HepG2 (cell line): Measurements from ENCODE around the gene CHCHD3. TPM values are rescaled to one million over a fixed set of nuclear protein-coding genes. Genes with fewer than 3 reads are reported as not detected.

ENCODE experiments used
- ESRRA ChIP-seq: sonication (generic); formaldehyde crosslinking; IDR thresholded peaks from 2 replicates; pipeline ENCODE4 v1.5.1; 2020; ENCODE audit warnings: mild to moderate bottlenecking, low read depth, missing genetic modification reagents
- FOXA1 ChIP-seq, 2 experiments: fragments of 450-650 bp in 1 of 2; sonication (generic) in 1 of 2; formaldehyde crosslinking in 1 of 2; IDR thresholded peaks; 2 replicates each; pipeline versions ENCODE4 v1.4.0 to v1.6.1; 2016 to 2020; ENCODE audit warnings: missing genetic modification reagents in 1 of 2
- MIXL1 ChIP-seq: IDR thresholded peaks from 2 replicates; pipeline ENCODE4 v1.6.1; 2016
- RCOR2 ChIP-seq: IDR thresholded peaks from 2 replicates; pipeline ENCODE4 v1.6.1; 2016; ENCODE audit warnings: missing biosample characterization, missing genetic modification reagents
- TCF12 ChIP-seq, 2 experiments: fragments of 450-650 bp in 1 of 2; sonication (generic) in 1 of 2; formaldehyde crosslinking in 1 of 2; IDR thresholded peaks; 2 replicates each; pipeline versions ENCODE4 v1.6.1 to v1.8.0; 2017 to 2022; ENCODE audit warnings: antibody characterized with exemption in 1 of 2, mild to moderate bottlenecking in 1 of 2, missing genetic modification reagents in 1 of 2, moderate library complexity in 1 of 2
- XRCC5 ChIP-seq: fragments of 200-400 bp; formaldehyde crosslinking; optimal IDR thresholded peaks from 2 replicates; pipeline ENCODE3; 2017; ENCODE audit warnings: mild to moderate bottlenecking, low read length
- ZNF136 ChIP-seq: sonication (generic); formaldehyde crosslinking; IDR thresholded peaks from 2 replicates; pipeline ENCODE4 v1.8.1; 2022; ENCODE audit warnings: low read depth, mild to moderate bottlenecking, moderate library complexity, missing genetic modification reagents
- ZNF367 ChIP-seq: sonication (generic); formaldehyde crosslinking; IDR thresholded peaks from 2 replicates; pipeline ENCODE4 v1.4.0; 2020; ENCODE audit warnings: missing genetic modification reagents, borderline replicate concordance
- ZNF44 ChIP-seq: sonication (generic); formaldehyde crosslinking; IDR thresholded peaks from 2 replicates; pipeline ENCODE4 v1.5.1; 2020; ENCODE audit warnings: mild to moderate bottlenecking, missing genetic modification reagents
- ZNF605 ChIP-seq: sonication (generic); formaldehyde crosslinking; IDR thresholded peaks from 2 replicates; pipeline ENCODE4 v1.8.0; 2022; ENCODE audit warnings: mild to moderate bottlenecking, missing genetic modification reagents
- polyA plus RNA-seq, 8 experiments: library from polyadenylated mRNA; depleted of rRNA in 3 of 8; stranded (reverse) in 7 of 8; unstranded in 1 of 8; fragments of >200 nt; fragmentation: Illumina TruSeq in 4 of 8; extraction: Trizol in 4 of 8; gene quantifications; 2 replicates each; pipeline versions ENCODE4 v1.2.1 to v1.2.3, GENCODE V29; 2011 to 2016; ENCODE audit warnings: low read depth in 4 of 8, missing spikeins in 1 of 8, mixed read lengths in 1 of 8; ENCODE audit not compliant: insufficient read depth in 1 of 8
- total RNA-seq, 5 experiments: library from RNA; depleted of rRNA; stranded (reverse); fragments of >200 nt; fragmentation: Illumina TruSeq; extraction: Trizol; gene quantifications; 2 replicates each; pipeline ENCODE4 v1.2.3, GENCODE V29; 2016; ENCODE audit warnings: low read depth in 1 of 5
- TF ChIP-seq, protein P1 (sequence below): sonication (generic); formaldehyde crosslinking; IDR thresholded peaks from 2 replicates; pipeline ENCODE4 v1.8.0; 2022; ENCODE audit warnings: low read depth, missing genetic modification reagents
- TF ChIP-seq, protein P2 (sequence below): sonication (generic); formaldehyde crosslinking; IDR thresholded peaks from 2 replicates; pipeline ENCODE4 v1.4.0; 2020; ENCODE audit warnings: missing genetic modification reagents; ENCODE audit errors: not compliant biosample characterization
- TF ChIP-seq, protein P3 (sequence below): IDR thresholded peaks from 2 replicates; pipeline ENCODE4 v1.6.1; 2016; ENCODE audit warnings: missing compliant biosample characterization, missing genetic modification reagents, borderline replicate concordance
- TF ChIP-seq, protein P4 (sequence below): sonication (generic); formaldehyde crosslinking; IDR thresholded peaks from 2 replicates; pipeline ENCODE4 v1.5.0; 2020; ENCODE audit warnings: mild to moderate bottlenecking, missing genetic modification reagents
- TF ChIP-seq, protein P5 (sequence below): sonication (generic); formaldehyde crosslinking; conservative IDR thresholded peaks from 2 replicates; pipeline ENCODE4 v1.8.0; 2022; ENCODE audit warnings: mild to moderate bottlenecking, moderate library complexity, missing genetic modification reagents
- TF ChIP-seq, protein P6 (sequence below): IDR thresholded peaks from 2 replicates; pipeline ENCODE4 v1.6.1; 2016; ENCODE audit warnings: missing genetic modification reagents, missing compliant biosample characterization

The CHCHD3 gene
- total and polyA plus RNA-seq, 2 of the 13 experiments (the other 11 are each of a cell fraction or from before 2014, with no cell fraction given): 32.7 to 86.8 TPM

DNA sequence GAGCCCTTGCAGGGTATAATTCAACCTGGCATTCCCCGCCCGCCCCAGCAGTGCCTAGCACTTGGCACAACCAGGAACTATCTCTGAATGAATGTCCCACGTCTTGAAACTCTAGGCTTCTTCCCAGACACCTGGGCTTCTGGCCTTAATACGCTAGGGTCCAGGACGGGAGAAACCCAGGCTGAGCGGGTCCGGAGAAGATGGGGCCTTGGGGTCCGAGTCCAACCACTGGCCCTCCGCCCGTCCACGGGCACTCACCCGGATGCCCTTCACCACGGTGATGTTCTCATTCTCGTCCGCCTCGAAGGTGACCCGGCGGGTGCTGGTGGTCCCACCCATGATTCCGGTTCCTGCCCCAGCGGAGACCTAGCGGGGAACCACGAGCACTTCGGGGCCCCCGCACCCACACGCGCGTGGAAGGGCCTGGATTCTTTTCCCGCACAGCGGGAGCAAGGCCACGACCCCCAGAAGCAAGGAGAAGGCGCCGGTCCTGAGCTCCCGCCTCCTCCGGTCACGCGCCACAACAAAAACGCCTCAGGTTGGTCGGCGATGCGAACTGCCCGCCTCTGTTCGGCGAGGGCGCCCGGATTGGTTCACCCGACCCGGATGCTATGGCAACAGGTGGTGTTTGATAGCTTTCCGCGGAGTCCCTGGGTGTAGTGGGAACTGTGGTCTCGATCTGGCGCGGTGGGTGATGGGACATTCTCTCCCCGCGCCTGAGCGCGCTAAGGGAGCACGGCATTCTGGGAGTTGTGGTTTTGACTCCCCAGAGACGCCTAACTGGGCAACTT, at the start of gene CHCHD3 (continued):
- TF ChIP-seq FOXA1 (IDR thresholded peaks at IDR 0.05) (no peak), FOXA1 (CRISPR knock-in tag; IDR thresholded peaks at IDR 0.05) (no peak), ZNF44 (CRISPR knock-in tag) (no peak), ZNF136 (CRISPR knock-in tag) (no peak), ESRRA (CRISPR knock-in tag) (peak; percentile 61), ZNF367 (CRISPR knock-in tag) (no peak), XRCC5 (no peak), MIXL1 (CRISPR knock-in tag) (peak; percentile 61; the same call in 1 of the 2 replicates), ZNF605 (peak; percentile 88; the same call in 1 of the 2 replicates), RCOR2 (CRISPR knock-in tag) (no peak), TCF12 (IDR thresholded peaks at IDR 0.05) (no peak), TCF12 (CRISPR knock-in tag; IDR thresholded peaks at IDR 0.05) (no peak)
- TF ChIP-seq, protein P1, sequence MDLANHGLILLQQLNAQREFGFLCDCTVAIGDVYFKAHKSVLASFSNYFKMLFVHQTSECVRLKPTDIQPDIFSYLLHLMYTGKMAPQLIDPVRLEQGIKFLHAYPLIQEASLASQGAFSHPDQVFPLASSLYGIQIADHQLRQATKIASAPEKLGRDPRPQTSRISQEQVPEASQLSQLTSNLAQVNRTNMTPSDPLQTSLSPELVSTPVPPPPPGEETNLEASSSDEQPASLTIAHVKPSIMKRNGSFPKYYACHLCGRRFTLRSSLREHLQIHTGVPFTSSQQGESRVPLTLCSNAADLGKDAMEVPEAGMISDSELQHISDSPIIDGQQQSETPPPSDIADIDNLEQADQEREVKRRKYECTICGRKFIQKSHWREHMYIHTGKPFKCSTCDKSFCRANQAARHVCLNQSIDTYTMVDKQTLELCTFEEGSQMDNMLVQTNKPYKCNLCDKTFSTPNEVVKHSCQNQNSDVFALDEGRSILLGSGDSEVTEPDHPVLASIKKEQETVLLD (CRISPR knock-in tag): no peak
- TF ChIP-seq, protein P2, sequence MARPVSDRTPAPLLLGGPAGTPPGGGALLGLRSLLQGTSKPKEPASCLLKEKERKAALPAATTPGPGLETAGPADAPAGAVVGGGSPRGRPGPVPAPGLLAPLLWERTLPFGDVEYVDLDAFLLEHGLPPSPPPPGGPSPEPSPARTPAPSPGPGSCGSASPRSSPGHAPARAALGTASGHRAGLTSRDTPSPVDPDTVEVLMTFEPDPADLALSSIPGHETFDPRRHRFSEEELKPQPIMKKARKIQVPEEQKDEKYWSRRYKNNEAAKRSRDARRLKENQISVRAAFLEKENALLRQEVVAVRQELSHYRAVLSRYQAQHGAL (CRISPR knock-in tag): no peak
- TF ChIP-seq, protein P3, sequence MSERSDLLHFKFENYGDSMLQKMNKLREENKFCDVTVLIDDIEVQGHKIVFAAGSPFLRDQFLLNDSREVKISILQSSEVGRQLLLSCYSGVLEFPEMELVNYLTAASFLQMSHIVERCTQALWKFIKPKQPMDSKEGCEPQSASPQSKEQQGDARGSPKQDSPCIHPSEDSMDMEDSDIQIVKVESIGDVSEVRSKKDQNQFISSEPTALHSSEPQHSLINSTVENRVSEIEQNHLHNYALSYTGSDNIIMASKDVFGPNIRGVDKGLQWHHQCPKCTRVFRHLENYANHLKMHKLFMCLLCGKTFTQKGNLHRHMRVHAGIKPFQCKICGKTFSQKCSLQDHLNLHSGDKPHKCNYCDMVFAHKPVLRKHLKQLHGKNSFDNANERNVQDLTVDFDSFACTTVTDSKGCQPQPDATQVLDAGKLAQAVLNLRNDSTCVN (CRISPR knock-in tag): peak; percentile 13; the same call in 1 of the 2 replicates
- TF ChIP-seq, protein P4, sequence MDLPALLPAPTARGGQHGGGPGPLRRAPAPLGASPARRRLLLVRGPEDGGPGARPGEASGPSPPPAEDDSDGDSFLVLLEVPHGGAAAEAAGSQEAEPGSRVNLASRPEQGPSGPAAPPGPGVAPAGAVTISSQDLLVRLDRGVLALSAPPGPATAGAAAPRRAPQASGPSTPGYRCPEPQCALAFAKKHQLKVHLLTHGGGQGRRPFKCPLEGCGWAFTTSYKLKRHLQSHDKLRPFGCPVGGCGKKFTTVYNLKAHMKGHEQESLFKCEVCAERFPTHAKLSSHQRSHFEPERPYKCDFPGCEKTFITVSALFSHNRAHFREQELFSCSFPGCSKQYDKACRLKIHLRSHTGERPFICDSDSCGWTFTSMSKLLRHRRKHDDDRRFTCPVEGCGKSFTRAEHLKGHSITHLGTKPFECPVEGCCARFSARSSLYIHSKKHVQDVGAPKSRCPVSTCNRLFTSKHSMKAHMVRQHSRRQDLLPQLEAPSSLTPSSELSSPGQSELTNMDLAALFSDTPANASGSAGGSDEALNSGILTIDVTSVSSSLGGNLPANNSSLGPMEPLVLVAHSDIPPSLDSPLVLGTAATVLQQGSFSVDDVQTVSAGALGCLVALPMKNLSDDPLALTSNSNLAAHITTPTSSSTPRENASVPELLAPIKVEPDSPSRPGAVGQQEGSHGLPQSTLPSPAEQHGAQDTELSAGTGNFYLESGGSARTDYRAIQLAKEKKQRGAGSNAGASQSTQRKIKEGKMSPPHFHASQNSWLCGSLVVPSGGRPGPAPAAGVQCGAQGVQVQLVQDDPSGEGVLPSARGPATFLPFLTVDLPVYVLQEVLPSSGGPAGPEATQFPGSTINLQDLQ: no peak
- TF ChIP-seq, protein P5, sequence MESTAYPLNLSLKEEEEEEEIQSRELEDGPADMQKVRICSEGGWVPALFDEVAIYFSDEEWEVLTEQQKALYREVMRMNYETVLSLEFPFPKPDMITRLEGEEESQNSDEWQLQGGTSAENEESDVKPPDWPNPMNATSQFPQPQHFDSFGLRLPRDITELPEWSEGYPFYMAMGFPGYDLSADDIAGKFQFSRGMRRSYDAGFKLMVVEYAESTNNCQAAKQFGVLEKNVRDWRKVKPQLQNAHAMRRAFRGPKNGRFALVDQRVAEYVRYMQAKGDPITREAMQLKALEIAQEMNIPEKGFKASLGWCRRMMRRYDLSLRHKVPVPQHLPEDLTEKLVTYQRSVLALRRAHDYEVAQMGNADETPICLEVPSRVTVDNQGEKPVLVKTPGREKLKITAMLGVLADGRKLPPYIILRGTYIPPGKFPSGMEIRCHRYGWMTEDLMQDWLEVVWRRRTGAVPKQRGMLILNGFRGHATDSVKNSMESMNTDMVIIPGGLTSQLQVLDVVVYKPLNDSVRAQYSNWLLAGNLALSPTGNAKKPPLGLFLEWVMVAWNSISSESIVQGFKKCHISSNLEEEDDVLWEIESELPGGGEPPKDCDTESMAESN: peak; percentile 83; the same call in 1 of the 2 replicates
- TF ChIP-seq, protein P6, sequence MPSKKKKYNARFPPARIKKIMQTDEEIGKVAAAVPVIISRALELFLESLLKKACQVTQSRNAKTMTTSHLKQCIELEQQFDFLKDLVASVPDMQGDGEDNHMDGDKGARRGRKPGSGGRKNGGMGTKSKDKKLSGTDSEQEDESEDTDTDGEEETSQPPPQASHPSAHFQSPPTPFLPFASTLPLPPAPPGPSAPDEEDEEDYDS: no peak
